ENCODE results near the gene FAM222A.

DNA sequence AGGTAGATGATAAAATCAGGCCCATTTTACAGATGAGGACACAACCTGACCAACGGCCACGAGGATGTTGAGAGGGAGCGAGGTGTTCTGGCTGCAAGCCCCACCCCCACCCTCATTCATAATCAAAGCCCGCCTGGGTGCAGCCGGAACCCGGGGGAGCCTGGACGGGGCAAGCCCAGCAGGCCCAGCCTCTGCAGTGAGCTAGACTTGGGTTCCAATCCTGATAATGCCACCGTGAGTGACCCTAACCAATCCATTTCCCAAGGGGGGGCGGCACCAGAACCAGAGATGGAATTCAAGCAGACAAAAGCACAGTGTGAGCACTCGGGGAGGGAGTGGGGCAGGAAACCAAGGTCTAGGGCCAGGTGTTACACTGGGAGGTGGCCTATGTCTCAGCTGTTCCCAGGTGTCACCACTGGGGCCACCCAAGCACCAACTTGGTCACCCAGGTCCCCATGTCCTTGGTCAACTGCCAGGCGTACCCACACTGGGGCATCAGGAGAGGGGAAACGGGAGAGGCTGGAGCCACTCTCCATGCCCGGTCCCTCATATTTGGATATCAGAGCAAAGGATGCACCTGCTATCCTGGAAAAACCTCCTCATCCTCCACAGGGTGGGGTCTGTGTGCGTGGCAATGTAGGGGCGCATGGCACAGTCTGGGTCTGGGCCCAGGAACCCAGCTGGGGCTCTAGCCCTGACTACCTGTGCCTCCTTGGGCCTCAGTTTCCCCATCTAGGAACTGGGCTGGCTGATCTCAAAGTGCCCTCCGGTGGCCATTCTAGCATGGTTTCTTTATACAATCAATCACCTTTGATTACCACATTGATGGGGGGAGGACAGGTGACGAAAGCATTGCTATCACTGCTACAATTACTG is 58.4 kb downstream of the FAM222A start:
- no peak for TF ChIP-seq TCF7L2 (IDR thresholded peaks at IDR 0.05; ENCODE audit: low read depth, low read length)
- no peak; the same call in 1 of the 2 replicates for TF ChIP-seq CTCF (IDR thresholded peaks at IDR 0.05)
- no peak for TF ChIP-seq POLR2AphosphoS5 (IDR thresholded peaks at IDR 0.05; ENCODE audit: low read depth, low read length)
- TF ChIP-seq REST (IDR thresholded peaks at IDR 0.05; ENCODE audit: insufficient read depth in 1 of 2, low read depth in 2 of 2, low read length in 1 of 2), result no peak
